PC-3 (cell line): ENCODE measurements around the gene PODN. TPM values are rescaled to one million over a fixed set of nuclear protein-coding genes. Genes with fewer than 3 reads are reported as not detected.

Experiments used
- ATAC-seq: fragments of 200-7000 bp; cut with Tn5 transposase; 2 replicates; pipeline ENCODE4 v1.9.1; 2020; ENCODE audit warnings: mild to moderate bottlenecking, moderate library complexity
- BruUV-seq: library from RNA; stranded (reverse); fragments of 400-500 nt; replicated peaks from 2 replicates; lab custom pipeline; 2021; lab: Mats Ljungman, UMichigan
- CTCF ChIA-PET: fragments of 300-600 bp; sonication (Branson Sonifier 250); formaldehyde crosslinking; loops from one replicate; lab custom pipeline; 2022; ENCODE audit warnings: antibody characterized with exemption; lab: Charles Lee
- POLR2A ChIA-PET: fragments of 300-600 bp; sonication (Branson Sonifier 250); formaldehyde crosslinking; loops from one replicate; lab custom pipeline; 2022; ENCODE audit warnings: antibody characterized with exemption; ENCODE audit not compliant: unreplicated experiment; lab: Charles Lee
- DNase-seq: peaks from one replicate; pipeline ENCODE4 v3.0.0-alpha.2; 2015
- H2AFZ ChIP-seq: fragments of 300-600 bp; sonication (generic); 2 replicates; pipeline ENCODE4 v1.6.0; 2016; ENCODE audit warnings: antibody characterized with exemption, low read length
- H3F3A ChIP-seq: fragments of 300-600 bp; sonication (generic); one replicate; pipeline ENCODE4 v1.6.0; 2017; ENCODE audit warnings: antibody characterized with exemption, low read length, control low read depth, mild to moderate bottlenecking; ENCODE audit not compliant: unreplicated experiment
- H3K27ac ChIP-seq: fragments of 300-600 bp; sonication (generic); 2 replicates; pipeline ENCODE4 v1.5.1; 2016; ENCODE audit warnings: mild to moderate bottlenecking, low read length
- H3K27me3 ChIP-seq: fragments of 300-600 bp; sonication (generic); 2 replicates; pipeline ENCODE4 v1.6.1; 2016; ENCODE audit warnings: low read length, mixed read lengths
- H3K36me3 ChIP-seq: fragments of 300-600 bp; sonication (generic); 2 replicates; pipeline ENCODE4 v1.6.1; 2016; ENCODE audit warnings: low read depth, mixed run types, low read length, mixed read lengths
- H3K4me1 ChIP-seq: fragments of 300-600 bp; sonication (generic); 2 replicates; pipeline ENCODE4 v1.5.1; 2016; ENCODE audit warnings: low read length; ENCODE audit not compliant: insufficient read depth
- H3K4me2 ChIP-seq: fragments of 300-600 bp; sonication (generic); 2 replicates; pipeline ENCODE4 v1.6.0; 2016; ENCODE audit warnings: low read length
- H3K4me3 ChIP-seq: fragments of 300-600 bp; sonication (generic); 2 replicates; pipeline ENCODE4 v1.5.1; 2016; ENCODE audit warnings: mild to moderate bottlenecking, low read length, mixed read lengths
- H3K79me2 ChIP-seq: fragments of 300-600 bp; sonication (generic); 2 replicates; pipeline ENCODE4 v1.6.1; 2017; ENCODE audit warnings: low read length, mixed read lengths
- H3K9ac ChIP-seq: fragments of 300-600 bp; sonication (generic); 2 replicates; pipeline ENCODE4 v1.6.0; 2016; ENCODE audit warnings: mild to moderate bottlenecking, low read length
- H3K9me2 ChIP-seq: fragments of 300-600 bp; sonication (generic); replicated peaks from 2 replicates; pipeline ENCODE4 v1.6.1; 2016; ENCODE audit warnings: mixed run types, low read length, mixed read lengths
- H3K9me3 ChIP-seq: fragments of 300-600 bp; sonication (generic); 2 replicates; pipeline ENCODE4 v1.6.1; 2016; ENCODE audit warnings: low read length, mixed read lengths
- H4K20me1 ChIP-seq: fragments of 300-600 bp; sonication (generic); 2 replicates; pipeline ENCODE4 v1.6.1; 2016; ENCODE audit warnings: low read length, mixed read lengths
- EZH2 ChIP-seq: fragments of 300-600 bp; sonication (generic); IDR thresholded peaks from one replicate; pipeline ENCODE4 v1.6.1; 2017; ENCODE audit warnings: antibody characterized with exemption, mild to moderate bottlenecking, low read length; ENCODE audit not compliant: unreplicated experiment
- EZH2phosphoT487 ChIP-seq: fragments of 300-600 bp; sonication (generic); IDR thresholded peaks from 2 replicates; pipeline ENCODE4 v1.6.1; 2018; ENCODE audit warnings: mild to moderate bottlenecking, antibody characterized with exemption, low read length, borderline replicate concordance
- intact Hi-C: fragments of 100-400 bp; cut with micrococcal nuclease; formaldehyde crosslinking; loops from 2 replicates; pipeline ENCODE4 v1.9.0; 2023
- total RNA-seq: library from RNA; depleted of rRNA; stranded (reverse); fragments of >200 nt; gene quantifications from 2 replicates; pipeline ENCODE4 v1.2.3, GENCODE V29; 2014
- TF ChIP-seq, protein P1 (sequence below): fragments of 300-600 bp; sonication (generic); conservative IDR thresholded peaks from 2 replicates; pipeline ENCODE4 v1.5.1; 2017; ENCODE audit warnings: antibody characterized with exemption, low read depth, mild to moderate bottlenecking, low read length

PODN gene
- total RNA-seq, 1 experiment from 2014 or later, result not detected

- no TSS peak for BruUV-seq
- Histone ChIP-seq H3K27ac (no peak overlapping the region), H3K4me1 (no peaks in the 10 kb centered on the region), H4K20me1 (no peaks in the 10 kb centered on the region), H3K4me3 (no peak overlapping the region), H3K79me2 (no peaks in the 10 kb centered on the region), H3K4me2 (no peak overlapping the region), H3K9me2 (no peaks in the 10 kb centered on the region), H3F3A (no peaks in the 10 kb centered on the region), H3K9me3 (no peaks in the 10 kb centered on the region), H3K27me3 (no peaks in the 10 kb centered on the region), H2AFZ (no peak overlapping the region), H3K9ac (no peak overlapping the region), H3K36me3 (peaks cover 9% of the 10 kb centered on the region; the same call in 1 of the 2 replicates)
- TF ChIP-seq, protein P1, sequence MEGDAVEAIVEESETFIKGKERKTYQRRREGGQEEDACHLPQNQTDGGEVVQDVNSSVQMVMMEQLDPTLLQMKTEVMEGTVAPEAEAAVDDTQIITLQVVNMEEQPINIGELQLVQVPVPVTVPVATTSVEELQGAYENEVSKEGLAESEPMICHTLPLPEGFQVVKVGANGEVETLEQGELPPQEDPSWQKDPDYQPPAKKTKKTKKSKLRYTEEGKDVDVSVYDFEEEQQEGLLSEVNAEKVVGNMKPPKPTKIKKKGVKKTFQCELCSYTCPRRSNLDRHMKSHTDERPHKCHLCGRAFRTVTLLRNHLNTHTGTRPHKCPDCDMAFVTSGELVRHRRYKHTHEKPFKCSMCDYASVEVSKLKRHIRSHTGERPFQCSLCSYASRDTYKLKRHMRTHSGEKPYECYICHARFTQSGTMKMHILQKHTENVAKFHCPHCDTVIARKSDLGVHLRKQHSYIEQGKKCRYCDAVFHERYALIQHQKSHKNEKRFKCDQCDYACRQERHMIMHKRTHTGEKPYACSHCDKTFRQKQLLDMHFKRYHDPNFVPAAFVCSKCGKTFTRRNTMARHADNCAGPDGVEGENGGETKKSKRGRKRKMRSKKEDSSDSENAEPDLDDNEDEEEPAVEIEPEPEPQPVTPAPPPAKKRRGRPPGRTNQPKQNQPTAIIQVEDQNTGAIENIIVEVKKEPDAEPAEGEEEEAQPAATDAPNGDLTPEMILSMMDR, result no peak
- TF ChIP-seq EZH2, result no peak
- TF ChIP-seq EZH2phosphoT487, result no peak
- no peak for ATAC-seq
- ChIA-PET CTCF (no interaction called here), POLR2A (no interaction called here)
- DNase-seq, result no peak
- intact Hi-C loops, result no loop called here
These were observed 4.9 kb upstream of the PODN start for GRCh38 chr1:53057127-53057526.

GRCh38 chr1:53060579-53060978, 1.4 kb upstream of the PODN start:
- Histone ChIP-seq H3K9me2 (no peaks in the 10 kb centered on the region), H3K4me2 (no peak overlapping the region), H3K79me2 (no peaks in the 10 kb centered on the region), H3K36me3 (no peaks in the 10 kb centered on the region), H3K9ac (no peak overlapping the region), H3K9me3 (no peaks in the 10 kb centered on the region), H3K4me3 (no peak overlapping the region), H2AFZ (no peak overlapping the region), H3K27me3 (no peaks in the 10 kb centered on the region), H3K27ac (no peak overlapping the region), H3F3A (no peaks in the 10 kb centered on the region), H3K4me1 (no peaks in the 10 kb centered on the region), H4K20me1 (no peaks in the 10 kb centered on the region)
- DNase-seq, result no peak
- ChIA-PET CTCF (no interaction called here), POLR2A (no interaction called here)
- intact Hi-C loops, result no loop called here
- no peak for ATAC-seq
- BruUV-seq, result no TSS peak
- TF ChIP-seq EZH2 (no peak), EZH2phosphoT487 (no peak)
- TF ChIP-seq, protein P1, result no peak

- BruUV-seq, result no TSS peak
- ChIA-PET POLR2A (no interaction called here), CTCF (no interaction called here)
- Histone ChIP-seq H3K9ac (no peak overlapping the region), H4K20me1 (no peaks in the 10 kb centered on the region), H3K27me3 (no peaks in the 10 kb centered on the region), H3F3A (no peaks in the 10 kb centered on the region), H3K9me3 (no peaks in the 10 kb centered on the region), H3K36me3 (no peaks in the 10 kb centered on the region), H3K9me2 (no peaks in the 10 kb centered on the region), H3K4me2 (no peak overlapping the region), H3K27ac (no peak overlapping the region), H2AFZ (no peak overlapping the region), H3K4me1 (no peaks in the 10 kb centered on the region), H3K79me2 (no peaks in the 10 kb centered on the region), H3K4me3 (no peak overlapping the region)
- TF ChIP-seq EZH2, result no peak
- TF ChIP-seq EZH2phosphoT487, result no peak
- TF ChIP-seq, protein P1, result no peak
- DNase-seq (no peak), ATAC-seq (no peak)
- intact Hi-C loops, result no loop called here
These were observed 722 bp upstream of the PODN start for GRCh38 chr1:53061123-53061858.
